Measurements from ENCODE around the gene APH1A. TPM values are rescaled to one million over a fixed set of nuclear protein-coding genes. Genes with fewer than 3 reads are reported as not detected.
"Not testable (repeated sequence)": the region's sequence is repeated elsewhere in the genome, so short reads cannot be mapped to it uniquely, and the experiment has no call there.

APH1A gene
- total RNA-seq, 2 donors from 2014 or later: 64.3 to 93.1 TPM

DNA sequence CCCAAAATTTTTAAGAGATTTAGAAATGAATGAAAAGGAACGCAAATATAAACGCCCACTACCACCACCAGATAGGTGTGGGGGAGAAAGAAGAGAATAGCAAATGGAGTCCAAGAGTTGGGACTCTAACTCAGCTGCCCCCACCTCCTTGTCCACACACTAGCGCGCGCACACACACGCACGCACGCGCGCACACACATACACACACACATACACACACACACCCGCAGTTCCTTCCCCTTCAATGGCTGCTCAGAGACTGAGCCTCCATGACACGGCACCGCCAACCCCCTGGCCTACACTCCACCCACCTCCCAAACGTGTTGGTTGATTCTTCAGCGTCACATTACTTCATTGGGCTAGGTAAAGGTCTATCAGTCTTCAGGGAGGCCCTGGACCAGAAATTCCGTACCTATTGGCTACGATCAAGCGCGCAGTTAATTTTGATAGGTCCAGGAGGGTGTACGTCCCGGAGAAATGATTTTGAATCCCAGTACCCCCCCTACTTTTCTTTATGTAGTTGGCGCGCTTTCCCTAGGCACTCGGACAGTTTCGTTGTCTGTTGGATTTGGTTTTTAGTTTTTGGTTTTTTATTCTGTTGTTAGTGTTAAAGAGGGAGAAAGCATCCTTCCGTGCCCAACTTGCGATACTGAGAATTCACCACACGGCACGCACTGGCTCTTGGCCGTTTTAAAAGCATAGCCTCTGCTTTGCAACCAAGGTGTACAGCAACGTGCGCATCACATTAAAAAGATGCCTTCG lies 32.8 kb downstream of the APH1A start, which contains the start of gene ANP32E:
ANP32E (minus strand) TSS at position 261 of the 762 bp plus-strand sequence. CDS start 326 bp downstream, outside the sequence.
- intact Hi-C loops (cut with DNase I): no loop called here
- peak; percentile 95 for DNase-seq
- peak; percentile 97 for ATAC-seq

DNA sequence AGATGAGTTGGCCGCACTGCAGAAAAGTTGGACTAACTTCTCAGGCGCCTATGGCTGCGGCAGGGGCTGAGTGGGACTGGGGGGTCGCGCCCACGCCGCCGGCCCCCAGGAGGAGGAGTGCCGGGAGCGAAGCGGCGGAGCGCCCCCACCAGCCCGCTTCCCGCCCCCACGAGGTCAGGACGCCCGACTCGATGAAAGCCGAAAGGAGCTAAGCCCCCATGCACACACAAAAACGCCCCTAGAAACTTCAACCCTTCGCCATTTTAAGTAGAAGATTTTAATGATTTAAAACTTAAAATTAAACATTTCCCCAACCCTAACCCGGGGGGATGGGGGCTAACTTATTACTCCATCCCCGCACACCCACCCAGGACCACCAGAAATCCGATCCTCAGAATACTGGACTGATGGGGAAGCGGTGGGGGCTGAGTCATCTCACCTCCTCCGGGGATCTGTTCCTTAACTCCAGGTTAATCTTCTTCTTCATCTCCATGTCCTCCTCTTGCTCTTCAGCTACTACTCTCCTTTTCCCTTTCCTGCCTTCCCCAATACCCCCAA lies 33.4 kb downstream of the APH1A start:
- DNase-seq: peak; percentile 37
- peak; percentile 19 to 35 for ATAC-seq
- intact Hi-C loops (cut with DNase I): no loop called here

DNA sequence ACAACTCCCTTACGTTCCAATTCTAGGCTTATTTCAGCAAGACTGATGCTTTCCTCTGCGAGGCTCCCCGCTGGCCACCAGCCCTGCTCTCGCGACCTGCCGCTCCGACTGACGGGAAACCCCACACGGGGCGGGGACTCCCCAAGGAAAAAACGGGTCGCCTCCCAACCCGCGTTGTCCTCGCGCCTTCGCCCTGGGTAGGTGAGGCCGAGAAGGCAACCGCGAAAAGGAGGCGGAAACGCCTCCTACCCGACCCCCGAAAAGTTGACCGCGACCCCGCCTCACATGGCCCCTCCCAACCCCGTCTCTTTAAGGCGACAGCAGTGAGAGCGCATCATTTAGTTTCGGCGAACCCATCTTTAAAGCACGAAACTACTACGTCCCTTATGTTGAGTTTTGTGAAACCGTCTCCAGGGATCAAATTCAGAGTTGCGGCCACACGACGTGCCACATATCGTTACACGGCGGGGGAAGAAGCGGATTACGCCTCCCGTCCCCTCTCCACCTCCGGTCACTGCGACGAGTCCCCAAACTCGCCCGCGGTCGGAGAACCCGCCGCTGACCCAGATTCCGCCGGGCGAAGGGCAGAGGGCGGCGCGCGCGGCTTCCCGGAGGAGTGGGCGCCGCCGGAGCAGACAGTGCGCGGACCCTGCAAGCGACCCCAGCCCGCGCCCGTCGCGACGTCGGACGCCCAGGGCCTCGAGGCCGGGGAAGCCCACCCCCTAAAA lies 34.1 kb downstream of the APH1A start:
- DNase-seq (peak; percentile 86), ATAC-seq (peak; percentile 62 to 67)
- intact Hi-C loops (cut with DNase I): no loop called here

DNA sequence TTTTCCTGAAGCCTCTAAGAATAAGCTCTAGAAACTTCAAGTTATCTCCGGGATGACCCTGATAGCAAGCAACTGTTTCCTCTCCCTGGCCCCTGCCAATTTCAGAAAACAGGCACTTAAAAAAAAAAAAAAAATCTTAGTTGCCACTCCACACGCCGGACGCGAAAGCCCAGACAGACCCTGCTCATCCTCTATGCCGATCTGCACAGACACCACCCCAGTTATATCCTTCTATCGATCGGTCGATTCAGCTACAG lies 34.6 kb downstream of the APH1A start:
- intact Hi-C loops (cut with DNase I): no loop called here
- peak; percentile 0 to 5 for ATAC-seq
- DNase-seq: no peak

DNA sequence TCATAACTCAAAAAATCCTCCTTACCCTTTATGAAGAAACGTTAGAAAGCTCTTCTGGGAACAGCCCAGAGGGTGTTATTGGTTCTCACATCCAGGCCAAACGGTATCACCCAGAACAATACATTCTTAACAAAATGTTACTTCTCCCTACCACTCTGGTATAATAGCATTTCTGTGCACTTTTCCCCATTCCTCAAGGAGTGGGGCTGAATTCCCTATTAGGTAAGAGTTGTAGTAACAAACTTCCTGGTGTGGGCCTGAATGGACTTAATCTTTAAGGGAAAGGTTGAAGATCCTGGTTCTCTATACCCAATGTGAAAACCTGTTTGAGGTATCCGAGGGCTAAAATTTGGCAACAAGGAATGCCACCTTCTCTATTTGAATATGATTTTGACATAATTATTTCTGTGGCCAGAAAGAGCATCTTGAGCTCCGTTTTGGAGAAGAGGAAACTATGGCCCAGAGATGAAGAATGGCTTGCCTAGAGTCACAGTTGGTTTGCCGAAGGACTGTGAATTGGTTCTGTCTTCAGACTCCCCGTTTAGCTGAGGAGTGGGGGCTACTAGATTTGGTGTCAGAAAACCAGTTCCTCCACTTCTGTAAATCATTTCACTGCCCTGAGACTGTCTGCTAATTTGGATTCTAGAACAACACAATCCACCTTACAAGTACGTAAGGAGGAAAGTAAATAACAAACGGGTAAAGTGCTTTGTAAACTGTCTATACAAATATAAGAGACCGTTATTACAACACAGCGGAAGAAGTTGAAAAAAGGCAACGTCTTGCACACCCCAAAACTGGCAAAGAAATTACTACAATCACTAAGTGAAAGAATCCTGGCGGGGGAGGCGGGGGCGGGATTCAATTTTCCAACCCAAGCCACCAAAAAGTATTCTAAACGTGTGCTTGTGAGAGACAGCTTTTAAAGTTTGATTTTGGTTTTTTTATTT lies 35.2 kb downstream of the APH1A start:
- intact Hi-C loops (cut with DNase I): no loop called here
- no peak for DNase-seq
- no peak for ATAC-seq

DNA sequence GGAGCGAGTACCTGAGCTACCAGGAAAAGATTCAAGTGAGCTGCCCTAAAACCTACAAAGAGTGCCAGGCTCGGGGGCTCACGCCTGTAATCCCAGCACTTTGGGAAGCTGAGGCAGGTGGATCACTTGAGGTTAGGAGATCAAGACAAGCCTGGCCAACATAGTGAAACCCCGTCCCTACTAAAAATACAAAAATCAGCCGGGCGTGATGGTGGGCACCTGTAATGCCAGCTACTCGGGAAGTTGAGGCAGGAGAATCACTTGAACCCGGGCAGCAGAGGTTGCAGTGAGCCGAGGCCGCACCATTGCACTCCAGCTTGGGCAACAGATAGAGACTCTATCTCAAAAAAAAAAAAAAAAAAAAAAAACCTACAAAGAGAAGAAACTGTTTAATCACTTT lies 35.9 kb downstream of the APH1A start:
- DNase-seq; ATAC-seq; intact Hi-C loops (cut with DNase I): not testable (repeated sequence)

DNA sequence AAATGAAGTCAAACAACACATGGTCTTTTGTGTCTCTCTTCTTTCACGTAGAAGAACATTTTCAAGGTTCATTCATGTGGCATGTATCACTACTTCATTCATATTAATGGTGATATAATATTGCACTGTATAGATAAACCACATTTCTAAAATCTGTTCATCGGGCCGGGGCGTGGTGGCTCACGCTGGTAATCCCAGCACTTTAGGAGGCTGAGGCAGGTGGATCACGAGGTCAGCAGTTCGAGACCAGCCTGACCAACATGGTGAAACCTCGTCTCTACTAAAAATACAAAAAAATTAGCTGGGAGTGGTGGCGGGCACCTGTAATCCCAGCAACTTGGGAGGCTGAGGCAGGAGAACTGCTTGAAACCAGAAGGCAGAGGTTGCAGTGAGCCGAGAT lies 40.6 kb downstream of the APH1A start:
- ATAC-seq; DNase-seq; intact Hi-C loops (cut with DNase I): not testable (repeated sequence)

DNA sequence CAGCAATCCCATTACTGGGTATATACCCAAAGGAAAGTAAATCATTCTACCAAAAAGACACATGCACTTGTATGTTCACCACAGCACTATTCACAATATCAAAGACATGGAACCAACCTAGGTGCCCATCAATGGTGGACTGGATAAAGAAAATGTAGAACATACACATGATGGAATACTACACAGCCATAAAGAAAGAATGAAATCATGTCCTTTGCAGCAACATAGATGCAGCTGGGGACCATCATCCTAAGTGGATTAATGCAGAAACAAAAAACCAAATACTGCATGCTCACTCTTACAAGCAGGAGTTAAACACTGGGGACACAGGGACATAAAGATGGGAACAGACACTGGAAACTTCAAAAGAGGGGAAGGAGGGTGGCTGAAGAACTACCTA lies 41.6 kb downstream of the APH1A start:
- ATAC-seq (no peak), DNase-seq (no peak)
- intact Hi-C loops (cut with DNase I): no loop called here

DNA sequence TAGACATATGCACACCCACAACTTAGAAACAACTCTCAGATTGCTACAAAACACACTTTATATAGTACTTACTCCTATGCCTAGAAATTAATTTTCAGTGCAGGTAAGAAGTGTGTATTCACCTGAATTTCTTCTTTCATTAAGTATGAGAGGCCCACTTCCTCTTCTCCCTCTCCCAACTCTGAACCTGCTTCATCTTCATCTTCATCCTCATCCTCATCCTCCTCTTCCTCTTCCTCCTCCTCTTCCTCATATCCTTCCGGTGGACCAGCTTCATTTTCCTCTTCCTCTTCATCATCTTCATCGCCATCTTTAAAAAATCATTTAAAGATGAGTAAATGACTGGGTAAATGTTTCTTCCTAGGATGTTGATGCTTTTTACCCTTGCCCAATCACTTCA lies 42.3 kb downstream of the APH1A start:
- intact Hi-C loops (cut with DNase I): no loop called here
- no peak for DNase-seq

DNA sequence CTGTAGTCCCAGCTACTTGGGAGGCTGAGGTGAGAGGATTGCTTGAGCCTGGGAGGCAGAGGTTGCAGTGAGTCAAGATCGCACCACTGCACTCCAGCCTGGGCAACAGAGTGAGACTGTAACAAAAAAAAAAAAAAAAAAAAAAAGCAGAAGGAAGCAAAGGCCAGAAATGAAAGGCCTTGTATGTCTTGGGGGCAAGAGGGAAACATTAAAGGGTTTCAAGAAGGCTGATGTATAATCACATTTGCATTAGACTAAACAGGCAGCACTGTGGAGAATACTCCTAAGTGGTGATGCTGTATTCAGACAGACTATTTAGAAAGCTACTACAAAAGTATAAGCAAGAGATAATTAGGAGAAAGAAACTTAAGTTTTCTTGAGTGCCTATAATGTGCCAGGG lies 43.3 kb downstream of the APH1A start:
- DNase-seq: no peak
- ATAC-seq: no peak
- intact Hi-C loops (cut with DNase I): no loop called here

More for the DNA sequence above, 42.3 kb downstream of the APH1A start:
- ATAC-seq: no peak

DNA sequence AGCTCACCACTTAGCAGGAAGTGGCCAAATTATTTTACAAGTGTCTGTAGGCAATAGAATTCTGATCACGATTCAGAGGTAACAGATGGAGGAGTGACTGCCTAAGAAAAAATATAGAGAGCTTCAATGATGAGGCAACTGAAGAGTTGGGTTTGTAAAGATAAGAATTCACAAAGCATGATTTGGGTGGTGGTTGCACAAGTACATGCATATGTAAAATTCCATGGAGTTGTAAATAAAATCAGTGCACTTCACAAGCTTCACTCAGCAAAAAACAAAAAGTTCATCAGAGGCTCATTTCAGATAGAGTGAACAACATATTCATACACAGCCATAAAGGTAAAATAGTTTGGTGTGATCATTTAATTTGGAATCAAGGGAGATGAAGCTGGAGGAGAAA lies 43.8 kb downstream of the APH1A start:
- ATAC-seq (no peak), DNase-seq (no peak)
- intact Hi-C loops (cut with DNase I): no loop called here

DNA sequence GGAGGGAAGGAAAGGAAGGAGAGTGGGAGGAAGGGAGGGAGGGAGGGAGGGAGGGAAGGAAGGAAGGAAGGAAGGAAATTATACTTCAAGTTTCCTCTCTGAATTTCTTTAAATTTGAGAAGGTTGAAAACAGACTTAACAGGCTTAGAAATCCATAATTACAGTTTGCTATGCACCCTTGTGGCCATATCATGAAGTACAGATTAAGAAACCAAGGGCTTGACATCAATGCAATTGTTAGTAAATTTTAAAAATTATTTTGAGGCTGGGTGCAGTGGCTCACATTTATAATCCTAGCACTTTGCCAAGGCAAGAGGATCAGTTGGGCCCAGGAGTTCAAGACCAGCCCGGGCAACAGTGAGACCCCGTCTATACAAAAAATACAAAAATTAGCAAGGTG lies 47.3 kb downstream of the APH1A start:
- ATAC-seq (no peak), DNase-seq (no peak)
- intact Hi-C loops (cut with DNase I): no loop called here

DNA sequence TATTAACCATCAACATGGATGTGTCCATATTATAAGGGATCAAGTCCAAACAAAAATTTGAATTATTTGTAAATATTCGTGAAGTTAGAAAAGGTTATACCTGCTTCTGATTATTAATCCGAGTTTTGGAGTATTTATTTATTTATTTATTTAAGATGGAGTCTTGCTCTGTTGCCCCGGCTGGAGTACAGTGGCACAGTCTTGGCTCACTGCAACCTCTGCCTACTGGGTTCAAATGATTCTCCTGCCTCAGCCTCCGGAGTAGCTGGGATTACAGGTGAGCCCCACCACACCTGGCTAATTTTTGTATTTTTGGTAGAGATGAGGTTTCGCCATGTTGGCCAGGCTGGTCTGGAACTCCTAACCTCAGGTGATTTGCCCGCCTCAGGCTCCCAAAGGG lies 53.0 kb downstream of the APH1A start:
- intact Hi-C loops (cut with DNase I); ATAC-seq; DNase-seq: not testable (repeated sequence)

Other genes starting within 250 kb of the APH1A start
- gene VPS45, start 201.2 kb downstream of the APH1A start, total RNA-seq: 10 to 100 TPM; 39.3 to 40.2 TPM
- gene PLEKHO1, start 119.1 kb downstream of the APH1A start, total RNA-seq: 10 to 100 TPM; 30.2 to 42.8 TPM
- 10 to 100 TPM; 25.5 to 38.1 TPM for gene ANP32E, start 32.9 kb downstream of the APH1A start, total RNA-seq
- 1 to 10 TPM; 5.7 to 8.7 TPM for gene CA14, start 11.2 kb downstream of the APH1A start, total RNA-seq
- 10 to 100 TPM; 10.1 to 14.0 TPM for gene C1orf54, start 3.8 kb upstream of the APH1A start, total RNA-seq
- gene CIART, start 13.5 kb upstream of the APH1A start, total RNA-seq: 10 to 100 TPM in 1 of 2 donors, 1 to 10 TPM in 1; 9.8 to 14.1 TPM
- gene MRPS21, start 24.8 kb upstream of the APH1A start, total RNA-seq: 10 to 100 TPM; 72.6 to 74.3 TPM
- 10 to 100 TPM; 22.1 to 25.1 TPM for gene PRPF3, start 52.5 kb upstream of the APH1A start, total RNA-seq
- 10 to 100 TPM; 22.5 to 24.3 TPM for gene RPRD2, start 95.1 kb upstream of the APH1A start, total RNA-seq
- gene TARS2, start 218.4 kb upstream of the APH1A start, total RNA-seq: 10 to 100 TPM; 16.3 to 18.5 TPM
- 10 to 100 TPM; 40.6 to 42.2 TPM for gene ECM1, start 239.1 kb upstream of the APH1A start, total RNA-seq
- not detected for gene FALEC, start 246.7 kb upstream of the APH1A start, total RNA-seq

Data from left cardiac atrium (tissue), 4 donors.